K562 (cell line): ENCODE results near the gene GULP1. TPM values are rescaled to one million over a fixed set of nuclear protein-coding genes. Genes with fewer than 3 reads are reported as not detected.

Experiments used
- CBFB ChIP-seq: sonication (generic); formaldehyde crosslinking; IDR thresholded peaks from 2 replicates; pipeline ENCODE4 v1.4.0; 2020; ENCODE audit warnings: mild to moderate bottlenecking, missing genetic modification reagents
- CBX8 ChIP-seq: fragments of 200-600 bp; sonication (generic); IDR thresholded peaks from 2 replicates; pipeline ENCODE4 v1.6.1; 2012; ENCODE audit warnings: borderline replicate concordance, mixed run types, low read depth, mild to moderate bottlenecking, moderate library complexity, mixed read lengths, low read length, control low read depth, inconsistent platforms; ENCODE audit not compliant: poor library complexity, severe bottlenecking; ENCODE audit errors: extremely low read depth
- DMBX1 ChIP-seq: fragments of 250-450 bp; sonication (Bioruptor Pico); IDR thresholded peaks from 2 replicates; pipeline ENCODE4 v1.8.0; 2022; ENCODE audit warnings: inconsistent platforms, mild to moderate bottlenecking, moderate library complexity, borderline replicate concordance
- MCM3 ChIP-seq: fragments of 450-650 bp; IDR thresholded peaks from 2 replicates; pipeline ENCODE4 v1.6.1; 2016
- MTA2 ChIP-seq: fragments of 450-650 bp; IDR thresholded peaks from 2 replicates; pipeline ENCODE4 v1.6.1; 2016; ENCODE audit warnings: low read depth
- PTRF ChIP-seq: fragments of 450-650 bp; IDR thresholded peaks from 2 replicates; pipeline ENCODE4 v1.6.1; 2016; ENCODE audit warnings: mild to moderate bottlenecking, missing genetic modification characterization, missing compliant biosample characterization
- PTTG1 ChIP-seq: fragments of 450-650 bp; IDR thresholded peaks from 2 replicates; pipeline ENCODE4 v1.6.1; 2016; ENCODE audit warnings: low read depth, mild to moderate bottlenecking, missing genetic modification characterization, missing compliant biosample characterization
- RBFOX2 ChIP-seq: fragments of 200-400 bp; formaldehyde crosslinking; IDR thresholded peaks from 2 replicates; pipeline ENCODE4 v1.6.1; 2017; ENCODE audit warnings: low read depth, mild to moderate bottlenecking, low read length, moderate library complexity
- YBX1 ChIP-seq: fragments of 450-650 bp; IDR thresholded peaks from 2 replicates; pipeline ENCODE4 v1.7.1; 2016; ENCODE audit warnings: mild to moderate bottlenecking
- ZNF507 ChIP-seq: conservative IDR thresholded peaks from 2 replicates; pipeline ENCODE4 v1.6.1; 2017; ENCODE audit warnings: missing genetic modification characterization, missing compliant biosample characterization
- polyA plus RNA-seq, 8 experiments: library from polyadenylated mRNA; depleted of rRNA in 4 of 8; stranded (reverse) in 5 of 8; unstranded in 3 of 8; fragments of >200 nt; fragmentation: Nextera tagmentation in 2 of 8; fragmentation: Illumina TruSeq in 1 of 8; extraction: Ambion mirVana in 2 of 8; extraction: Trizol in 1 of 8; gene quantifications; 2 replicates each; pipeline versions ENCODE4 v1.2.1 to v1.2.3, GENCODE V29; 2011 to 2014; ENCODE audit warnings: inconsistent platforms in 1 of 8, missing spikeins in 1 of 8
- total RNA-seq, 7 experiments: library from RNA; depleted of rRNA in 6 of 7; stranded (reverse); fragments of >200 nt in 6 of 7; fragmentation: Illumina TruSeq in 2 of 7; extraction: Trizol in 2 of 7; gene quantifications; 2 replicates each; pipeline versions ENCODE4 v1.2.1 to v1.2.3, GENCODE V29; 2011 to 2021; ENCODE audit warnings: low replicate concordance in 1 of 7
- TF ChIP-seq, protein P1 (sequence below): fragments of 250-450 bp; sonication (Bioruptor Pico); IDR thresholded peaks from 2 replicates; pipeline ENCODE4 v1.4.0; 2020; ENCODE audit warnings: mild to moderate bottlenecking, moderate library complexity, borderline replicate concordance
- TF ChIP-seq, protein P2 (sequence below): fragments of 450-650 bp; formaldehyde crosslinking; IDR thresholded peaks from 2 replicates; pipeline ENCODE4 v1.4.0; 2022; ENCODE audit warnings: mild to moderate bottlenecking, moderate library complexity
- TF ChIP-seq, protein P3 (sequence below): fragments of 250-450 bp; sonication (Bioruptor Pico); IDR thresholded peaks from 2 replicates; pipeline ENCODE4 v1.8.0; 2022; ENCODE audit warnings: moderate library complexity, mild to moderate bottlenecking, inconsistent platforms
- TF ChIP-seq, protein P4 (sequence below): fragments of 250-450 bp; sonication (Bioruptor Pico); IDR thresholded peaks from 2 replicates; pipeline ENCODE4 v1.6.1; 2021; ENCODE audit warnings: mild to moderate bottlenecking
- TF ChIP-seq, protein P5 (sequence below): sonication (generic); formaldehyde crosslinking; IDR thresholded peaks from 2 replicates; pipeline ENCODE4 v1.4.0; 2020; ENCODE audit warnings: mild to moderate bottlenecking, missing genetic modification reagents
- TF ChIP-seq, protein P6 (sequence below): fragments of 250-450 bp; sonication (Bioruptor Pico); IDR thresholded peaks from 2 replicates; pipeline ENCODE4 v1.5.0; 2021
- TF ChIP-seq, protein P7 (sequence below): sonication (generic); formaldehyde crosslinking; IDR thresholded peaks from 2 replicates; pipeline ENCODE4 v1.8.0; 2022; ENCODE audit warnings: missing genetic modification reagents, mild to moderate bottlenecking, borderline replicate concordance

The GULP1 gene
- total and polyA plus RNA-seq, 9 of the 15 experiments (the other 6 are each of a cell fraction or from before 2014, with no cell fraction given) = 8.5 to 25.3 (median 19.5) TPM

DNA sequence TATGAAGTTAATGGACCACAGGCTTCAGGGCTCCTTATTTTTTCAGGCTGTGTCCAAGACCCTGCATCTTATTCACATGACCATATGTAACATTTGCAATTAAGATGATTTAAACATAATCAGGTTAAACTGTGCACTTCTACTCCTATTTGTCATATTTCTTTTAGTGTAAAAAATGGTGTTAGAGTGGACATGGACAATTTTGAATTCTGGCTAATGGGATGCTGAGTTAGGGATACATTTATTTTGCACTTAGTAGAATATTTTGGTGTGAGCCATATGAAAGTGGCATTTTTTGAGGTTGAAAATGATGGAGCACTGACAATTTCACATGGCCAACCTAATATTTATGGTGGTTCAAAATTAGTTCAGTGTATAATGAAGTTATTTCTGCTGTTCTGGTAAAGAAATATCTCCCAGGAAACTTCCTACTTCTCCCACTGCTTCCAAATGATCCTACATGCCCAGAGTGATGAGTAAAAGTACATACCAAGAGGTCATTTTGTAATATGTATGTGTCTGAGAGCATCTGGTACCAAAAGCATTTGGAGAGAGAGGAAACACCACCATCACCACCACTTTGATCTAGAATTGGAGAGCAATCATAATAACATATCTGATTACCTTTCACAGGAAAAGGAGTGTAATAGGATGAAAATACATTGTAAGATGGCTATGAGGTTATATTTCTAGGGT lies 36.0 kb downstream of the GULP1 start (continued):
- TF ChIP-seq, protein P1, sequence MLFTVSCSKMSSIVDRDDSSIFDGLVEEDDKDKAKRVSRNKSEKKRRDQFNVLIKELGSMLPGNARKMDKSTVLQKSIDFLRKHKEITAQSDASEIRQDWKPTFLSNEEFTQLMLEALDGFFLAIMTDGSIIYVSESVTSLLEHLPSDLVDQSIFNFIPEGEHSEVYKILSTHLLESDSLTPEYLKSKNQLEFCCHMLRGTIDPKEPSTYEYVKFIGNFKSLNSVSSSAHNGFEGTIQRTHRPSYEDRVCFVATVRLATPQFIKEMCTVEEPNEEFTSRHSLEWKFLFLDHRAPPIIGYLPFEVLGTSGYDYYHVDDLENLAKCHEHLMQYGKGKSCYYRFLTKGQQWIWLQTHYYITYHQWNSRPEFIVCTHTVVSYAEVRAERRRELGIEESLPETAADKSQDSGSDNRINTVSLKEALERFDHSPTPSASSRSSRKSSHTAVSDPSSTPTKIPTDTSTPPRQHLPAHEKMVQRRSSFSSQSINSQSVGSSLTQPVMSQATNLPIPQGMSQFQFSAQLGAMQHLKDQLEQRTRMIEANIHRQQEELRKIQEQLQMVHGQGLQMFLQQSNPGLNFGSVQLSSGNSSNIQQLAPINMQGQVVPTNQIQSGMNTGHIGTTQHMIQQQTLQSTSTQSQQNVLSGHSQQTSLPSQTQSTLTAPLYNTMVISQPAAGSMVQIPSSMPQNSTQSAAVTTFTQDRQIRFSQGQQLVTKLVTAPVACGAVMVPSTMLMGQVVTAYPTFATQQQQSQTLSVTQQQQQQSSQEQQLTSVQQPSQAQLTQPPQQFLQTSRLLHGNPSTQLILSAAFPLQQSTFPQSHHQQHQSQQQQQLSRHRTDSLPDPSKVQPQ (CRISPR knock-in tag) = no peak
- TF ChIP-seq CBFB (CRISPR knock-in tag) (no peak), PTRF (tag) (peak; percentile 46; the same call in 1 of the 2 replicates), RBFOX2 (no peak), YBX1 (no peak), MCM3 (no peak), ZNF507 (tag) (no peak), PTTG1 (peak; percentile 77; the same call in 1 of the 2 replicates), CBX8 (no peak), MTA2 (no peak), DMBX1 (CRISPR knock-in tag) (0 out of 2 replicates have a peak, but pooled peaks have one; percentile 36)
- TF ChIP-seq, protein P2, sequence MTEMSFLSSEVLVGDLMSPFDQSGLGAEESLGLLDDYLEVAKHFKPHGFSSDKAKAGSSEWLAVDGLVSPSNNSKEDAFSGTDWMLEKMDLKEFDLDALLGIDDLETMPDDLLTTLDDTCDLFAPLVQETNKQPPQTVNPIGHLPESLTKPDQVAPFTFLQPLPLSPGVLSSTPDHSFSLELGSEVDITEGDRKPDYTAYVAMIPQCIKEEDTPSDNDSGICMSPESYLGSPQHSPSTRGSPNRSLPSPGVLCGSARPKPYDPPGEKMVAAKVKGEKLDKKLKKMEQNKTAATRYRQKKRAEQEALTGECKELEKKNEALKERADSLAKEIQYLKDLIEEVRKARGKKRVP (CRISPR knock-in tag) = no peak
- TF ChIP-seq, protein P3, sequence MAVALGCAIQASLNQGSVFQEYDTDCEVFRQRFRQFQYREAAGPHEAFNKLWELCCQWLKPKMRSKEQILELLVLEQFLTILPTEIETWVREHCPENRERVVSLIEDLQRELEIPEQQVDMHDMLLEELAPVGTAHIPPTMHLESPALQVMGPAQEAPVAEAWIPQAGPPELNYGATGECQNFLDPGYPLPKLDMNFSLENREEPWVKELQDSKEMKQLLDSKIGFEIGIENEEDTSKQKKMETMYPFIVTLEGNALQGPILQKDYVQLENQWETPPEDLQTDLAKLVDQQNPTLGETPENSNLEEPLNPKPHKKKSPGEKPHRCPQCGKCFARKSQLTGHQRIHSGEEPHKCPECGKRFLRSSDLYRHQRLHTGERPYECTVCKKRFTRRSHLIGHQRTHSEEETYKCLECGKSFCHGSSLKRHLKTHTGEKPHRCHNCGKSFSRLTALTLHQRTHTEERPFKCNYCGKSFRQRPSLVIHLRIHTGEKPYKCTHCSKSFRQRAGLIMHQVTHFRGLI = peak; percentile 51; the same call in 1 of the 2 replicates
- TF ChIP-seq, protein P4, sequence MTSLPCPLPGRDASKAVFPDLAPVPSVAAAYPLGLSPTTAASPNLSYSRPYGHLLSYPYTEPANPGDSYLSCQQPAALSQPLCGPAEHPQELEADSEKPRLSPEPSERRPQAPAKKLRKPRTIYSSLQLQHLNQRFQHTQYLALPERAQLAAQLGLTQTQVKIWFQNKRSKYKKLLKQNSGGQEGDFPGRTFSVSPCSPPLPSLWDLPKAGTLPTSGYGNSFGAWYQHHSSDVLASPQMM = no peak
- TF ChIP-seq, protein P5, sequence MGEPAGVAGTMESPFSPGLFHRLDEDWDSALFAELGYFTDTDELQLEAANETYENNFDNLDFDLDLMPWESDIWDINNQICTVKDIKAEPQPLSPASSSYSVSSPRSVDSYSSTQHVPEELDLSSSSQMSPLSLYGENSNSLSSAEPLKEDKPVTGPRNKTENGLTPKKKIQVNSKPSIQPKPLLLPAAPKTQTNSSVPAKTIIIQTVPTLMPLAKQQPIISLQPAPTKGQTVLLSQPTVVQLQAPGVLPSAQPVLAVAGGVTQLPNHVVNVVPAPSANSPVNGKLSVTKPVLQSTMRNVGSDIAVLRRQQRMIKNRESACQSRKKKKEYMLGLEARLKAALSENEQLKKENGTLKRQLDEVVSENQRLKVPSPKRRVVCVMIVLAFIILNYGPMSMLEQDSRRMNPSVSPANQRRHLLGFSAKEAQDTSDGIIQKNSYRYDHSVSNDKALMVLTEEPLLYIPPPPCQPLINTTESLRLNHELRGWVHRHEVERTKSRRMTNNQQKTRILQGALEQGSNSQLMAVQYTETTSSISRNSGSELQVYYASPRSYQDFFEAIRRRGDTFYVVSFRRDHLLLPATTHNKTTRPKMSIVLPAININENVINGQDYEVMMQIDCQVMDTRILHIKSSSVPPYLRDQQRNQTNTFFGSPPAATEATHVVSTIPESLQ (CRISPR knock-in tag) = no peak
- TF ChIP-seq, protein P6, sequence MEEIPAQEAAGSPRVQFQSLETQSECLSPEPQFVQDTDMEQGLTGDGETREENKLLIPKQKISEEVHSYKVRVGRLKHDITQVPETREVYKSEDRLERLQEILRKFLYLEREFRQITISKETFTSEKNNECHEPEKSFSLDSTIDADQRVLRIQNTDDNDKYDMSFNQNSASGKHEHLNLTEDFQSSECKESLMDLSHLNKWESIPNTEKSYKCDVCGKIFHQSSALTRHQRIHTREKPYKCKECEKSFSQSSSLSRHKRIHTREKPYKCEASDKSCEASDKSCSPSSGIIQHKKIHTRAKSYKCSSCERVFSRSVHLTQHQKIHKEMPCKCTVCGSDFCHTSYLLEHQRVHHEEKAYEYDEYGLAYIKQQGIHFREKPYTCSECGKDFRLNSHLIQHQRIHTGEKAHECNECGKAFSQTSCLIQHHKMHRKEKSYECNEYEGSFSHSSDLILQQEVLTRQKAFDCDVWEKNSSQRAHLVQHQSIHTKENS (CRISPR knock-in tag) = no peak
- TF ChIP-seq, protein P7, sequence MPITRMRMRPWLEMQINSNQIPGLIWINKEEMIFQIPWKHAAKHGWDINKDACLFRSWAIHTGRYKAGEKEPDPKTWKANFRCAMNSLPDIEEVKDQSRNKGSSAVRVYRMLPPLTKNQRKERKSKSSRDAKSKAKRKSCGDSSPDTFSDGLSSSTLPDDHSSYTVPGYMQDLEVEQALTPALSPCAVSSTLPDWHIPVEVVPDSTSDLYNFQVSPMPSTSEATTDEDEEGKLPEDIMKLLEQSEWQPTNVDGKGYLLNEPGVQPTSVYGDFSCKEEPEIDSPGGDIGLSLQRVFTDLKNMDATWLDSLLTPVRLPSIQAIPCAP (CRISPR knock-in tag) = no peak
